ENCODE results near the gene CCDC9. TPM values are rescaled to one million over a fixed set of nuclear protein-coding genes. Genes with fewer than 3 reads are reported as not detected.
"Not testable (repeated sequence)": the region's sequence is repeated elsewhere in the genome, so short reads cannot be mapped to it uniquely, and the experiment has no call there.

CCDC9 gene
- total RNA-seq, 2 experiments from 2014 or later = 37.8 to 39.6 TPM

- peaks cover 26% of the 10 kb centered on the region for H3K4me1 Mint-ChIP-seq
- peak overlapping the region; percentile 37 for H3K4me3 Mint-ChIP-seq
- ATAC-seq (ENCODE audit: low read depth) (no peak), DNase-seq (no peak)
- no peaks in the 10 kb centered on the region for H3K9me3 Mint-ChIP-seq
- H3K27me3 Mint-ChIP-seq = peaks cover 6% of the 10 kb centered on the region
- POLR2A ChIA-PET = interaction anchor here (0.6 to 3.3 kb wide), 5 partner anchors 8 to 127 kb away, joined by 3 to 30 read pairs (median 5); partner anchors contain the start of gene ZC3H4
- H3K36me3 Mint-ChIP-seq = no peaks in the 10 kb centered on the region
- H3K27ac Mint-ChIP-seq = peak overlapping the region; percentile 52
Observed at GRCh38 chr19:47240556-47240955, 15.8 kb upstream of the CCDC9 start.

DNA sequence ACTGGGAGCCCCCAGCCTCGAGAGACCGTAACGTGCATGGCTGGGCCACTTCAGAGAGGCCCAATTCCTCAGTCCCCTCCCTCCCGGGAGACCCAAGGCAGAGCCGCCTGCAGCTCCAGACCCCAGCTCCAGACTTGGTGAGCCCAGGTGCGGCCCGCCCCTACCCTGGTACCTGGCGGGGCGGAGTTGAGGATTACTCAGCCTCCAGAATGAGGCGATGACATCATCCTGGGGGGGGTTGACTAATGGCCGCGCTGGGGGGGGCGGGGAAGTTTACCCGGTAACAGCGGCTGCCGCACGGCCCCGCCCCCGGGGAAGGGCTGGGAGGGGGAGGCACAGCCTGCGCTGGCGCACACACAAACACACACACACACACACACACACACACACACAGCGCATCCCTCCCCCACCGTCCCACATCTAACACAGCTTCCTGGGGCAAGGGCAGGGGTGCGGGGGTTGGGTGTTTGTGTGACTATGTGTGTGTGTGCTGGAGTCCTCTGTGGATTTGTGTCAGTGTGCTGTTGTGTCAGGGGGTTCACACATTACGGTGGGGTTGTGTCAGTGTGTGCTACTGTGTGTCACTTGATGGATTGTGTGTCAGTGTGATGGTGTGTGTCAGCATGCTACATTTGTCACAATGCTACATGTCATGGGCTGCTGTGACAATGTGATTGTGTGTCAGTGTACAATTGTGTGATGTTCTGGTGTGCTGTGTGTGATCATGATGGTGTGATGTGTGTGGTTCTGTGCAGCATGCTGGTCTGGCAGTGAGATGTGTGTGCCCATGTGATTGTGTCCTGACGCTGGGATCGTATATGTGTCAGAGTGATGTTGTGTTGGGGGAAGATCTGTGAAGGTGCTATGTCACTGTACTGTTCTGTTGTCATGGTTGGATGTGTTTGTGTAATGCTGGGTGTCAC is 15.1 kb upstream of the CCDC9 start:
- no peaks in the 10 kb centered on the region for H3K9me3 Mint-ChIP-seq
- ATAC-seq (ENCODE audit: low read depth) (peak; percentile 20), DNase-seq (peak; percentile 85)
- H3K27ac Mint-ChIP-seq = peak overlapping the region; percentile 52
- POLR2A ChIA-PET = interaction anchor here (0.6 to 3.3 kb wide), 5 partner anchors 9 to 128 kb away, joined by 3 to 30 read pairs (median 5); partner anchors contain the start of gene ZC3H4
- H3K36me3 Mint-ChIP-seq = no peaks in the 10 kb centered on the region
- H3K27me3 Mint-ChIP-seq = peaks cover under 1% of the 10 kb centered on the region
- peak overlapping the region; percentile 37 for H3K4me3 Mint-ChIP-seq
- peaks cover 26% of the 10 kb centered on the region for H3K4me1 Mint-ChIP-seq

DNA sequence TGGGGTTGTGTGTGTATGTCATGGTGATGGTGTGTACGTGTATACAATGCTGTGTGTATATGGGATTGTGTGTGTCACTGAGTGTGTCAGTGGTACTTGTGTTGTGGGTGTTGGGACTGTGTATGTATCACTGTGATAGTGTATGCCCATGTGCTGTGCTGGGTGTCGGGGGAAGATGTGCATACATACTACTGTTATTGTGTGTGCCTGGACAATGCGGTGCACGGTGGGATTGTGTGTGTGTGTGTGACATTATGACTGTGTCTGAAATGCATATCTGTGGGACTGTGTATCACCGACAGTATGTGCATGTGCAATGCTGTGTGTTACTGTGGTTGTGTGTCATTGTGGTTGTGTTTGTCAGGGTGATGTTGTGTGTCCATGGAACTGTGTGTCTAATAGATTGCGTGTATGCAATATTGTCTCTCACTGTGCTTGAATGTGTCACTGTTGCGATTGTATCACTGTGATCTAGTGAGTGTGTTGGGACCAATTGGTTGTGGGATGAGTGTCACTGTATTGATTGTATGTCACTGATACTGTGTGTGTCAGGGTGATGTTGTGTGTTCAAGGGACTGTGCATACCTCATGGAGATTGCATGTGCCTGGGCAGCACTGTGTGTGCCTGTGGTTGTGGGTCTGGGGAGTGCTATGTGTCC is 14.3 kb upstream of the CCDC9 start:
- DNase-seq (no peak), ATAC-seq (ENCODE audit: low read depth) (no peak)
- no peak overlapping the region for H3K4me3 Mint-ChIP-seq
- no peaks in the 10 kb centered on the region for H3K27me3 Mint-ChIP-seq
- POLR2A ChIA-PET = interaction anchor here (0.9 to 3.3 kb wide), 5 partner anchors 10 to 194 kb away, joined by 3 to 30 read pairs (median 10); partner anchors contain the start of genes BBC3 and ZC3H4
- H3K27ac Mint-ChIP-seq = no peak overlapping the region
- H3K36me3 Mint-ChIP-seq = no peaks in the 10 kb centered on the region
- H3K9me3 Mint-ChIP-seq = no peaks in the 10 kb centered on the region
- H3K4me1 Mint-ChIP-seq = peaks cover 26% of the 10 kb centered on the region

GRCh38 chr19:47243364-47243775 is 13.0 kb upstream of the CCDC9 start:
- Mint-ChIP-seq H3K27ac (peak overlapping the region; percentile 96), H3K4me3 (peak overlapping the region; percentile 87), H3K9me3 (no peaks in the 10 kb centered on the region), H3K4me1 (peaks cover 28% of the 10 kb centered on the region), H3K27me3 (no peaks in the 10 kb centered on the region), H3K36me3 (no peaks in the 10 kb centered on the region)
- ATAC-seq (ENCODE audit: low read depth) (peak; percentile 9), DNase-seq (no peak)
- POLR2A ChIA-PET = interaction anchor here (0.6 to 5.7 kb wide), 13 partner anchors 9 to 196 kb away, joined by 3 to 99 read pairs (median 15); partner anchors contain the start of genes BBC3, CCDC9, SAE1 and ZC3H4

- peak; percentile 99 for DNase-seq
- H3K27me3 Mint-ChIP-seq = no peaks in the 10 kb centered on the region
- no peaks in the 10 kb centered on the region for H3K9me3 Mint-ChIP-seq
- POLR2A ChIA-PET = interaction anchor here (0.6 to 5.7 kb wide), 24 partner anchors 12 to 1325 kb away, joined by 3 to 99 read pairs (median 8); partner anchors contain the start of genes BBC3, CCDC9, SAE1 and ZC3H4
- no peaks in the 10 kb centered on the region for H3K36me3 Mint-ChIP-seq
- H3K4me3 Mint-ChIP-seq = peak overlapping the region; percentile 87
- ATAC-seq (ENCODE audit: low read depth) = peak; percentile 85
- H3K4me1 Mint-ChIP-seq = peaks cover 28% of the 10 kb centered on the region
- peak overlapping the region; percentile 96 for H3K27ac Mint-ChIP-seq
Observed at GRCh38 chr19:47243776-47244547, 12.4 kb upstream of the CCDC9 start.

DNA sequence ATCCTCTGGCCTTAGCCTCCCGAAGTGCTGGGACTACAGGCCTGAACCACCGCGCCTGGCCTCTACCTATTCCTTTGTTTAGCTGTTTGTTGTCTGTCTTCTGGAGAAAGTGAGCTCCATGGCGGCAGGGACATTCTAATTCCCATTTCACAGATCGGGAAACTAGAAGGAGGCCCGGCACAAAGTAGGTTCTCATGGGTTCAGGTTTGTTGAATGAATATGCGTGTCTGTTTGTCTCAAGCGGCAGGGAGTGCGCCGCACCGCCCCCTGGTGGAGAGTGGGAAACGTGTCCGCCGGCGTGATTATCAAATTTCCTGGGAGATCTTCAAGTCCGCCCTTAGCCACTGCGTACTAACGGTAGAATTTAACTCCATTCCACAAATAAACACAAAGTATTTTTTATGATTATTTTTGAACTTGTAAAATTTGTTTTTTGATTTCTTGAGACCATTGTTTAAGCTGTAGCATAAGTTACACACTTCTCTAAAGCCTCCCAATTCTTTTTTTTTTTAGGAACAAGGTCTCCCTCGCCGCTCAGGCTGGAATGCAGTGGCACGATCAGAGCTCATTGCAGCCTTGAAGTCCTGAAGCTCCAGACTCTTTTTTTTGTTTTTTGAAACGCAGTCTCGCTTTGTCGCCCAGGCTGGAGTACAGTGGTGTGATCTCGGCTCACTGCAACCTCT is 8.9 kb upstream of the CCDC9 start:
- ATAC-seq (ENCODE audit: low read depth) = no peak
- H3K36me3 Mint-ChIP-seq = no peaks in the 10 kb centered on the region
- no peaks in the 10 kb centered on the region for H3K27me3 Mint-ChIP-seq
- peak; percentile 89 for DNase-seq
- H3K9me3 Mint-ChIP-seq = no peaks in the 10 kb centered on the region
- peak overlapping the region; percentile 70 for H3K27ac Mint-ChIP-seq
- H3K4me1 Mint-ChIP-seq = peaks cover 29% of the 10 kb centered on the region
- POLR2A ChIA-PET = interaction anchor here (5.7 kb wide), 1 partner anchor 21 kb away, joined by 99 read pairs; no protein-coding TSS in a partner anchor
- H3K4me3 Mint-ChIP-seq = no peak overlapping the region

- H3K9me3 Mint-ChIP-seq; DNase-seq; H3K36me3 Mint-ChIP-seq; H3K27me3 Mint-ChIP-seq; H3K4me3 Mint-ChIP-seq; H3K27ac Mint-ChIP-seq; ATAC-seq (ENCODE audit: low read depth); POLR2A ChIA-PET: not testable (repeated sequence)
- H3K4me1 Mint-ChIP-seq = peaks cover 20% of the 10 kb centered on the region
Observed at GRCh38 chr19:47253016-47253415, 3.3 kb upstream of the CCDC9 start.

GRCh38 chr19:47253467-47253881 is 2.9 kb upstream of the CCDC9 start:
- H3K9me3 Mint-ChIP-seq = no peaks in the 10 kb centered on the region
- DNase-seq = no peak
- no peaks in the 10 kb centered on the region for H3K27me3 Mint-ChIP-seq
- no peak overlapping the region for H3K27ac Mint-ChIP-seq
- peaks cover 6% of the 10 kb centered on the region for H3K36me3 Mint-ChIP-seq
- H3K4me3 Mint-ChIP-seq = no peak overlapping the region
- POLR2A ChIA-PET = interaction anchor here (0.5 kb wide), 1 partner anchor 17 kb away, joined by 3 read pairs; no protein-coding TSS in a partner anchor
- H3K4me1 Mint-ChIP-seq = peaks cover 21% of the 10 kb centered on the region
- no peak for ATAC-seq (ENCODE audit: low read depth)

DNA sequence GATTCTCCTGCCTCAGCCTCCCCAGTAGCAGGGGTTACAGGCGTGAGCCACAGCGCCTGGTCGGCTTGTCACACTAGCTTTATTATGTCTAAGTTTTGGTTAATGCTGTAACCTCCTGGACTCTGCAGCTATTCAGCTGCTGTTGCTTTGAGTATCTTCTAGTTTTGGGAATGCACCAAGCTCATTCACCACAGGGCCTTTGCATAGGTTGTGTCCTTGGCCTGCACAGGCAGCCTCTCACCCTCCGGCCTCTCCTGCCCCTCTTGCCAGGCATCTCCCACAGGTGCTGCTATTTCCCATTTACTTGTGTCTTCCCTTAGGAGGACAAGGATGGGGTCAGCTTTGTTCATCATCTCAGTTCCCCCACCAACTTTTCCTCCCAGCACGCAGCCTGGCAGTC is 2.4 kb upstream of the CCDC9 start:
- POLR2A ChIA-PET = interaction anchor here (0.5 kb wide), 1 partner anchor 16 kb away, joined by 3 read pairs; no protein-coding TSS in a partner anchor
- no peak overlapping the region for H3K4me3 Mint-ChIP-seq

DNA sequence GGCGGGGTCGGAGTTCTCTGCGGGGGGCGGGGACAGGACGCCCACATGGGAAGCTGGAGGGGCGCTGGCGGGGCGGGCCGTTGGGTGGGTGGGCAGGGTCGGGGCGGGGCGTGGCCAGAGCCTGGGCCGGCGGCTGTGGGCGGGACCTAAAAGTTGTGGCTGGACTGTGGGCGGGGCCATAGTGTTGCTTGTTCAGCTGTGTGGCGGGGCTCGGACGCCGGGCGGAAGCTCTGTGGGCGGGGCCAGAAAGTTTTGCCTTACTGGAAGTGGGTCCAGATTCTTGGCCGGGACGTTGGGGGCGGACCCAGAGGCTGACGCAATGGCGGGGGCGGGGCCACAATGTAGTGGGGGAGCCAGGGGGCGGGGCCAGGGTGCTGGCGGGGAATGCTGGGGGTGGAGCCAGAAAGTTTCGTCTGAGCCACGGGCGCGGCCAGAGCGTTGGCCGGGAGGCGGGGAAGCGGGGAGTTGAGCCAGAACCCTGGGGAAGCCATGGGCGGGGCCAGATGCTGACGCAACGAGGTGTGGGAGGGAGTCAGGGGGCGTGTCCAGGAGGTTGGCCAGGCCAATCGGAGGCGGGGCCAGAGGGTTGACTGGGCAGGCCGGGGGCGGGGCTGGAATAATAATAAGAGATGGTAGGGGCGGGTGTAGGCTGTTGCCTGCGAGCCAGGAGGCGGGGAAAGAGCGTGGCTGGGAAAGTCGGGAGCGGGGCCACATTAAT is 527 bp downstream of the CCDC9 start:
- peaks cover 22% of the 10 kb centered on the region for H3K36me3 Mint-ChIP-seq
- peak; percentile 100 for DNase-seq
- H3K27me3 Mint-ChIP-seq = no peaks in the 10 kb centered on the region
- peaks cover 29% of the 10 kb centered on the region for H3K4me1 Mint-ChIP-seq
- POLR2A ChIA-PET = interaction anchor here (0.6 to 2.8 kb wide), 20 partner anchors 11 to 1530 kb away, joined by 3 to 63 read pairs (median 5); partner anchors contain the start of genes INAFM1, SAE1 and ZC3H4
- no peaks in the 10 kb centered on the region for H3K9me3 Mint-ChIP-seq
- peak overlapping the region; percentile 96 for H3K27ac Mint-ChIP-seq
- H3K4me3 Mint-ChIP-seq = peak overlapping the region; percentile 97
- ATAC-seq (ENCODE audit: low read depth) = peak; percentile 90

More for the DNA sequence above, 2.4 kb upstream of the CCDC9 start:
- no peak overlapping the region for H3K27ac Mint-ChIP-seq
- peaks cover 7% of the 10 kb centered on the region for H3K36me3 Mint-ChIP-seq
- H3K4me1 Mint-ChIP-seq = peaks cover 26% of the 10 kb centered on the region
- DNase-seq (no peak), ATAC-seq (ENCODE audit: low read depth) (no peak)
- H3K9me3 Mint-ChIP-seq = no peaks in the 10 kb centered on the region
- no peaks in the 10 kb centered on the region for H3K27me3 Mint-ChIP-seq

GRCh38 chr19:47257411-47258169 is 1.3 kb downstream of the CCDC9 start:
- peak overlapping the region; percentile 96 for H3K27ac Mint-ChIP-seq
- H3K36me3 Mint-ChIP-seq = peaks cover 26% of the 10 kb centered on the region
- POLR2A ChIA-PET = interaction anchor here (1.4 to 2.8 kb wide), 4 partner anchors 15 to 144 kb away, joined by 5 to 63 read pairs (median 21); partner anchors contain the start of genes INAFM1 and ZC3H4
- peaks cover 30% of the 10 kb centered on the region for H3K4me1 Mint-ChIP-seq
- H3K4me3 Mint-ChIP-seq = peak overlapping the region; percentile 97
- DNase-seq (no peak), ATAC-seq (ENCODE audit: low read depth) (peak; percentile 2)
- no peaks in the 10 kb centered on the region for H3K27me3 Mint-ChIP-seq
- H3K9me3 Mint-ChIP-seq = no peaks in the 10 kb centered on the region
